Measurements from ENCODE around the gene SIM1. TPM values are rescaled to one million over a fixed set of nuclear protein-coding genes. Genes with fewer than 3 reads are reported as not detected.

Gene SIM1
- total RNA-seq, 1 donor from 2014 or later: 0.41 TPM

- Mint-ChIP-seq H3K27ac (ENCODE audit: unreplicated experiment) (no peak overlapping the region), H3K4me3 (ENCODE audit: unreplicated experiment) (no peak overlapping the region), H3K36me3 (ENCODE audit: low read depth, unreplicated experiment) (no peaks in the 10 kb centered on the region), H3K9me3 (ENCODE audit: unreplicated experiment) (no peaks in the 10 kb centered on the region), H3K4me1 (ENCODE audit: unreplicated experiment) (peaks cover 3% of the 10 kb centered on the region), H3K27me3 (ENCODE audit: unreplicated experiment) (peaks cover 1% of the 10 kb centered on the region)
- no peak for DNase-seq (ENCODE audit: low spot score)
- TF ChIP-seq CTCF (IDR thresholded peaks at IDR 0.05; ENCODE audit: unreplicated experiment): no peak
Observed at GRCh38 chr6:100412872-100413271, 51.8 kb downstream of the SIM1 start.

- no peaks in the 10 kb centered on the region for H3K9me3 Mint-ChIP-seq (ENCODE audit: unreplicated experiment)
- no peak overlapping the region for H3K4me3 Mint-ChIP-seq (ENCODE audit: unreplicated experiment)
- no peaks in the 10 kb centered on the region for H3K36me3 Mint-ChIP-seq (ENCODE audit: low read depth, unreplicated experiment)
- peaks cover 1% of the 10 kb centered on the region for H3K27me3 Mint-ChIP-seq (ENCODE audit: unreplicated experiment)
- no peaks in the 10 kb centered on the region for H3K4me1 Mint-ChIP-seq (ENCODE audit: unreplicated experiment)
- no peak overlapping the region for H3K27ac Mint-ChIP-seq (ENCODE audit: unreplicated experiment)
- no peak for DNase-seq (ENCODE audit: low spot score)
- no peak for TF ChIP-seq CTCF (IDR thresholded peaks at IDR 0.05; ENCODE audit: unreplicated experiment)
Observed at GRCh38 chr6:100404051-100404450, 60.7 kb downstream of the SIM1 start.

- no peaks in the 10 kb centered on the region for H3K36me3 Mint-ChIP-seq (ENCODE audit: low read depth, unreplicated experiment)
Observed at GRCh38 chr6:100393493-100393892, 71.2 kb downstream of the SIM1 start.

GRCh38 chr6:100392423-100392822, 72.3 kb downstream of the SIM1 start:
- no peaks in the 10 kb centered on the region for H3K36me3 Mint-ChIP-seq (ENCODE audit: low read depth, unreplicated experiment)
- no peaks in the 10 kb centered on the region for H3K4me1 Mint-ChIP-seq (ENCODE audit: unreplicated experiment)

More at GRCh38 chr6:100393493-100393892, 71.2 kb downstream of the SIM1 start:
- no peak for TF ChIP-seq CTCF (IDR thresholded peaks at IDR 0.05; ENCODE audit: unreplicated experiment)
- no peak overlapping the region for H3K27ac Mint-ChIP-seq (ENCODE audit: unreplicated experiment)
- no peak overlapping the region for H3K4me3 Mint-ChIP-seq (ENCODE audit: unreplicated experiment)
- H3K4me1 Mint-ChIP-seq (ENCODE audit: unreplicated experiment): no peaks in the 10 kb centered on the region
- no peaks in the 10 kb centered on the region for H3K9me3 Mint-ChIP-seq (ENCODE audit: unreplicated experiment)
- H3K27me3 Mint-ChIP-seq (ENCODE audit: unreplicated experiment): no peaks in the 10 kb centered on the region
- no peak for DNase-seq (ENCODE audit: low spot score)

More at GRCh38 chr6:100392423-100392822, 72.3 kb downstream of the SIM1 start:
- no peak for TF ChIP-seq CTCF (IDR thresholded peaks at IDR 0.05; ENCODE audit: unreplicated experiment)
- H3K27me3 Mint-ChIP-seq (ENCODE audit: unreplicated experiment): no peaks in the 10 kb centered on the region
- no peaks in the 10 kb centered on the region for H3K9me3 Mint-ChIP-seq (ENCODE audit: unreplicated experiment)
- DNase-seq (ENCODE audit: low spot score): no peak
- no peak overlapping the region for H3K4me3 Mint-ChIP-seq (ENCODE audit: unreplicated experiment)
- H3K27ac Mint-ChIP-seq (ENCODE audit: unreplicated experiment): no peak overlapping the region

All from endothelial cell (in vitro differentiated cells).